HuH-7 (cell line): ENCODE results near the gene NDUFA13.

Experiments
- DNase-seq: peaks from one replicate; pipeline ENCODE4 v3.0.0; 2011; ENCODE audit warnings: low spot score

Gene NDUFA13

GRCh38 chr19:19571071-19571786 lies 55.2 kb downstream of the NDUFA13 start:
- no peak for DNase-seq

- no peak for DNase-seq
Observed at GRCh38 chr19:19575411-19575810, 59.4 kb downstream of the NDUFA13 start.
